GM13977 (cell line): ENCODE results near the gene IGSF21.

Source experiments
- DNase-seq: peaks from one replicate; pipeline ENCODE4 v3.0.0; 2012; ENCODE audit warnings: low spot score
- in situ Hi-C: fragments of 300-500 bp; cut with MboI; formaldehyde crosslinking; loops from one replicate; pipeline ENCODE4 v1.12.0; 2022; ENCODE audit warnings: low sequenced_read_pairs, low pct_unique_long_range_greater_than_20kb, mixed read lengths, inconsistent platforms; ENCODE audit not compliant: unreplicated experiment
- TF ChIP-seq, protein P1 (sequence below): IDR thresholded peaks from 2 replicates; pipeline ENCODE4 v1.5.1; 2012; ENCODE audit warnings: mild to moderate bottlenecking, control low read depth; ENCODE audit not compliant: insufficient read depth; ENCODE audit errors: extremely low read depth, missing control alignments

Gene IGSF21

GRCh38 chr1:18397641-18398040 is 290.0 kb downstream of the IGSF21 start:
- TF ChIP-seq, protein P1, sequence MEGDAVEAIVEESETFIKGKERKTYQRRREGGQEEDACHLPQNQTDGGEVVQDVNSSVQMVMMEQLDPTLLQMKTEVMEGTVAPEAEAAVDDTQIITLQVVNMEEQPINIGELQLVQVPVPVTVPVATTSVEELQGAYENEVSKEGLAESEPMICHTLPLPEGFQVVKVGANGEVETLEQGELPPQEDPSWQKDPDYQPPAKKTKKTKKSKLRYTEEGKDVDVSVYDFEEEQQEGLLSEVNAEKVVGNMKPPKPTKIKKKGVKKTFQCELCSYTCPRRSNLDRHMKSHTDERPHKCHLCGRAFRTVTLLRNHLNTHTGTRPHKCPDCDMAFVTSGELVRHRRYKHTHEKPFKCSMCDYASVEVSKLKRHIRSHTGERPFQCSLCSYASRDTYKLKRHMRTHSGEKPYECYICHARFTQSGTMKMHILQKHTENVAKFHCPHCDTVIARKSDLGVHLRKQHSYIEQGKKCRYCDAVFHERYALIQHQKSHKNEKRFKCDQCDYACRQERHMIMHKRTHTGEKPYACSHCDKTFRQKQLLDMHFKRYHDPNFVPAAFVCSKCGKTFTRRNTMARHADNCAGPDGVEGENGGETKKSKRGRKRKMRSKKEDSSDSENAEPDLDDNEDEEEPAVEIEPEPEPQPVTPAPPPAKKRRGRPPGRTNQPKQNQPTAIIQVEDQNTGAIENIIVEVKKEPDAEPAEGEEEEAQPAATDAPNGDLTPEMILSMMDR: no peak
- in situ Hi-C loops: no loop called here
- no peak for DNase-seq

DNA sequence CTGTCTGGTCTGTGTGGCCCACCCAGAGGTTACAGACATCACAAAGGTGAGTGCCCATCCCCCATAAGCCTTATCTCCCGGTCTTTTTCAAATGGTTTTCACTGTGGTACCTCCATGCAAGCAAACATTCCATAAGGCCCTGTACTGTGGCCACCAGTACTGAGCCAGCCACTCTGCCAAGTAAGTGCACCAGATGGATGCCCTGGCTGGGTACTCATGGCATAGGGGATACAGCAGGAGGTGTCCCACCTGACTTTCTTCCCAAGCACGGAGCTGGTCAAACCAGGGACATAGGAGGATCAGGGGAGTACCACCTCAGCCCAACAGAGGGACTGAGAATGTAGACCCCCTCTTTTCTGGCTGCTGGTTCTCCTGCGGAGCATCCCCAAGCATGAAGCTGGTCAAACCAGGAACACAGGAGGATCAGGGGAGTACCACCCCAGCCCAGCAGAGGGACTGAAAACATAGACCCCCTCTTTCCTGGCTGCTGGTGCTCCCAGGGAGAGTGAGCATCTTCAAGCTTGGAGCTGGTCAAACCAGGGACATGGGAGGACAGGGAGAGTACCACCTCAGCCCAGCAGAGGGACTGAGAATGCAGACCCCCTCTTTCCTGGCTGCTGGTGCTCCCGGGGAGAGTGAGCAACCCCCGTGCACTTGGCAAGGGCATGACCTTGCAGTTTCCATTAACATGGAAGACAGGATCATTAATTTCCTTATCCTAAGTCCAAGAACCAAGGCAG is 291.4 kb downstream of the IGSF21 start:
- in situ Hi-C loops: no loop called here
- no peak for DNase-seq
- TF ChIP-seq, protein P1: no peak

DNA sequence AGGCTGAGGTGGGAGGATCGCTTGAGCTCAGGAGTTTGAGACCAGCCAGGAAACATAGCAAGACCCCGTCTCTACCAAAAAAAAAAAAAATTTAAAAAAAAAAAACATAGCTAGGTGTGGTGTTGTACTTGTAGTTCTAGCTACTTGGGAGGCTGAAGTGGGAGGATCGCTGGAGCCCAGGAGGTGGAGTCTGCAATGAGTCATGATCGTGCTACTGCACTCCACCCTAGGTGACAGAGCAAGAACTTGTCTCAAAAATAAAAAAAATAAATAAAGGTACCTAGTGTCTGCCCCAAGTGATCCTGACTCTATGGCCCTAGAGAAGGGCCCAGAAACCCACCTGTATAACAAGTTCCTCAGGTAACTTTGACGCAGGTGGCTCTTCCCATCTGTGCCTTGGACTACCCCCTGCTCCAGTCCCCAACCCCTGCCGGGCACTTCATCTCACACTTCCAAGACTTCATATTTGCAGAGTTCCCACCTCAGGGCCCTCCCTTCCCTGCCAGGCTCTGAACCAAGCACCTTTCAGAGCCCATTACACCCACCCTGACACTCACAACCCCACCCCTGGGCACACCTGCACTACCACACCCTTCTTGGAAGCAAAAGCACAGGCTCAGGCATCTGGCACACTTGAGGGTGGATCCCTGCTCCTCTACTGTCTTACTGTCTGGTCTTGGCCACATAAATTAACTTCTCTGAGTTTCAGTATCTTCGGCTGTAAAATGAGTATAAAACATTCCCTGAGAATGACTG is 292.9 kb downstream of the IGSF21 start:
- TF ChIP-seq, protein P1: no peak
- DNase-seq: no peak
- in situ Hi-C loops: no loop called here

- in situ Hi-C loops: no loop called here
- TF ChIP-seq, protein P1: no peak
- DNase-seq: no peak
These were observed 294.3 kb downstream of the IGSF21 start for GRCh38 chr1:18401921-18402320.

DNA sequence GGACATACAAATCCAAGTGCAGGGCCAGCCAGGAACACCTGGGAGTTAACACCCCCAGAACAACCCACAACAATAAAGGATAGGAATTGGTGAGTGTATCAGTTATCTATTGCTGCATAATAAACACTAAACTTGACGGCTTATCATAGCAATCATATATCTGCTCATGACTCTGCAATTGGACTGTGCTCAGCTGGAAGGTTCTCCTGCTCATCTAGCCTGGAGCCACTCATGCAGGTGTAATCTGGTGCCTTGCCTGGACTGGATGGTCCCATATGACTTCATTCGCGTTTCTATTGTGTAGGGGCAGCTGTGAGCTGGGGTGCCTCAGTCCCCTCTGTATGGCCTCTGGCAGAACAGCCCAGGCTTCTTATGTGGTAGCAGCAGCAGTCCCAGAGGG is 296.9 kb downstream of the IGSF21 start:
- TF ChIP-seq, protein P1: no peak
- in situ Hi-C loops: no loop called here
- DNase-seq: no peak

GRCh38 chr1:18407166-18408045 is 299.8 kb downstream of the IGSF21 start:
- TF ChIP-seq, protein P1: no peak
- DNase-seq: no peak
- in situ Hi-C loops: no loop called here
